HG02571 (cell line): ENCODE data around the gene TSC2.
"Not testable (repeated sequence)": the region's sequence is repeated elsewhere in the genome, so short reads cannot be mapped to it uniquely, and the experiment has no call there.

Experiments
- ATAC-seq: cut with Tn5 transposase; IDR thresholded peaks from one replicate; pipeline ENCODE4 v1.9.1; 2021; ENCODE audit warnings: mild to moderate bottlenecking, moderate library complexity; ENCODE audit not compliant: unreplicated experiment

The TSC2 gene

GRCh38 chr16:2009791-2010510 lies 37.8 kb upstream of the TSC2 start, which contains the start of gene ZNF598:
ZNF598 (minus strand) TSS chr16:2009821.
- peak; percentile 80 for ATAC-seq

- not testable (repeated sequence) for ATAC-seq
Observed at GRCh38 chr16:2011726-2012125, 36.1 kb upstream of the TSC2 start.

GRCh38 chr16:2013527-2013926 lies 34.3 kb upstream of the TSC2 start:
- ATAC-seq: no peak

- no peak for ATAC-seq
Observed at GRCh38 chr16:2015117-2015946, 32.5 kb upstream of the TSC2 start.

GRCh38 chr16:2015947-2016208 lies 31.9 kb upstream of the TSC2 start:
- ATAC-seq: no peak

GRCh38 chr16:2016407-2016922 lies 31.3 kb upstream of the TSC2 start:
- ATAC-seq: no peak

- ATAC-seq: no peak
Observed at GRCh38 chr16:2019518-2019920, 28.3 kb upstream of the TSC2 start, which contains the start of gene NPW. NPW (plus strand) TSS chr16:2019785.

GRCh38 chr16:2019921-2020831 lies 27.6 kb upstream of the TSC2 start:
- ATAC-seq: no peak

- ATAC-seq: no peak
Observed at GRCh38 chr16:2022723-2023091, 25.1 kb upstream of the TSC2 start.

GRCh38 chr16:2023092-2024031 lies 24.4 kb upstream of the TSC2 start:
- ATAC-seq: no peak

- no peak for ATAC-seq
Observed at GRCh38 chr16:2024032-2024420, 23.8 kb upstream of the TSC2 start.

- ATAC-seq: no peak
Observed at GRCh38 chr16:2025251-2025650, 22.5 kb upstream of the TSC2 start.

- ATAC-seq: no peak
Observed at GRCh38 chr16:2025878-2026460, 21.8 kb upstream of the TSC2 start.

- no peak for ATAC-seq
Observed at GRCh38 chr16:2026461-2027023, 21.2 kb upstream of the TSC2 start, which contains the start of gene NHERF2. NHERF2 (plus strand) TSS chr16:2026902; CDS start chr16:2027006, 104 bp downstream.

GRCh38 chr16:2027024-2028010 lies 20.5 kb upstream of the TSC2 start:
- ATAC-seq: no peak

- no peak for ATAC-seq
Observed at GRCh38 chr16:2028146-2028545, 19.6 kb upstream of the TSC2 start.

- ATAC-seq: no peak
Observed at GRCh38 chr16:2028620-2029220, 19.1 kb upstream of the TSC2 start.

GRCh38 chr16:2029350-2029749 lies 18.4 kb upstream of the TSC2 start:
- no peak for ATAC-seq
